ENCODE data around the gene CCDC77.

CCDC77 gene

DNA sequence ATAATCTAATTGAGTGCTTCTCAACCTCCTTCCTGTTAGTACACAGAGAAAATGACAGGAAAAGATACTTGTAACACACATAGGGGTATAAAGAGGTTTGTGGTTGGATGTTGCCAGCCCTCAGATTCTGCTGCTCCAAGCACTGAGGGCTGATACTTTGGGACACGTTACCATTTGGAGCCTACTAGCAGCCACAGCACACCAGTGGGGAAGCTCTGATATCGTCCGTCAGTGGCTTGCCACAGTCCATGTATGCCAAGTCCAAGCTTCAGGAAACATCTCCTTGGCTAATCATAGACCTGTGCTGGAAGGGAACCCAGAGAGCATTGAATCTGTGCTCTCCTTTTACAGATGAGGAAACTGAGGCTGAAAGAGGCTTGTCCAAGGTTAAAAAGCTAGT, 80.6 kb downstream of the CCDC77 start:
- no peak overlapping the region for H3K4me3 ChIP-seq (ENCODE audit: low read depth, low read length)
- H3K9me3 ChIP-seq (ENCODE audit: control insufficient read depth, insufficient read depth, low read length) = no peaks in the 10 kb centered on the region
- no peak overlapping the region for H3K9ac ChIP-seq (ENCODE audit: low read depth, low read length)
- no peaks in the 10 kb centered on the region for H3K36me3 ChIP-seq (ENCODE audit: control insufficient read depth, insufficient read depth, low read length)
- H3K4me1 ChIP-seq (ENCODE audit: control insufficient read depth, insufficient read depth, low read length) = no peaks in the 10 kb centered on the region
- H3K27me3 ChIP-seq (ENCODE audit: control insufficient read depth, insufficient read depth, low read length) = no peaks in the 10 kb centered on the region
- H3K27ac ChIP-seq (ENCODE audit: low read depth, low read length) = no peak overlapping the region

GRCh38 chr12:484096-484495, 82.7 kb downstream of the CCDC77 start:
- Histone ChIP-seq H3K4me1 (ENCODE audit: control insufficient read depth, insufficient read depth, low read length) (no peaks in the 10 kb centered on the region), H3K9me3 (ENCODE audit: control insufficient read depth, insufficient read depth, low read length) (peaks cover 2% of the 10 kb centered on the region; the same call in 1 of the 2 replicates), H3K36me3 (ENCODE audit: control insufficient read depth, insufficient read depth, low read length) (no peaks in the 10 kb centered on the region), H3K27ac (ENCODE audit: low read depth, low read length) (no peak overlapping the region), H3K4me3 (ENCODE audit: low read depth, low read length) (no peak overlapping the region), H3K9ac (ENCODE audit: low read depth, low read length) (no peak overlapping the region), H3K27me3 (ENCODE audit: control insufficient read depth, insufficient read depth, low read length) (no peaks in the 10 kb centered on the region)

- H3K36me3 ChIP-seq (ENCODE audit: control insufficient read depth, insufficient read depth, low read length) = no peaks in the 10 kb centered on the region
- H3K4me3 ChIP-seq (ENCODE audit: low read depth, low read length) = no peak overlapping the region
- H3K9me3 ChIP-seq (ENCODE audit: control insufficient read depth, insufficient read depth, low read length) = peaks cover 21% of the 10 kb centered on the region
- no peaks in the 10 kb centered on the region for H3K27me3 ChIP-seq (ENCODE audit: control insufficient read depth, insufficient read depth, low read length)
- H3K27ac ChIP-seq (ENCODE audit: low read depth, low read length) = no peak overlapping the region
- no peak overlapping the region for H3K9ac ChIP-seq (ENCODE audit: low read depth, low read length)
- no peaks in the 10 kb centered on the region for H3K4me1 ChIP-seq (ENCODE audit: control insufficient read depth, insufficient read depth, low read length)
These were observed 88.8 kb downstream of the CCDC77 start for GRCh38 chr12:490260-490659.
